Head of caudate nucleus (tissue), 42 donors: Measurements from ENCODE around the gene RSPH6A.
"Not testable (repeated sequence)": the region's sequence is repeated elsewhere in the genome, so short reads cannot be mapped to it uniquely, and the experiment has no call there.

ENCODE experiments used
- DNase-seq, 42 donors: peaks; one replicate each; pipeline versions ENCODE4 v3.0.0 to v3.0.0-alpha.2; 2020 to 2021; ENCODE audit warnings: mixed read lengths in 7 of 42
- intact Hi-C: fragments of 100-400 bp; cut with DNase I; formaldehyde crosslinking; loops from one replicate; pipeline ENCODE4 v1.15.0; 2022

Gene RSPH6A

GRCh38 chr19:45752639-45753038 lies 62.5 kb downstream of the RSPH6A start:
- intact Hi-C loops: no loop called here
- no peak for DNase-seq

GRCh38 chr19:45751483-45751882 lies 63.6 kb downstream of the RSPH6A start:
- DNase-seq, intact Hi-C loops: not testable (repeated sequence)

- no peak for DNase-seq
- intact Hi-C loops: no loop called here
These were observed 67.6 kb downstream of the RSPH6A start for GRCh38 chr19:45747513-45747912.

GRCh38 chr19:45746866-45747265 lies 68.2 kb downstream of the RSPH6A start:
- intact Hi-C loops: no loop called here
- DNase-seq: no peak
